H1 (cell line): ENCODE results near the gene SLC46A3. TPM values are rescaled to one million over a fixed set of nuclear protein-coding genes. Genes with fewer than 3 reads are reported as not detected.

Experiments
- POLR2AphosphoS5 ChIP-seq: IDR thresholded peaks from 2 replicates; pipeline ENCODE4 v1.6.1; 2011; ENCODE audit warnings: low read depth, low read length
- TAF7 ChIP-seq: optimal IDR thresholded peaks from 2 replicates; pipeline ENCODE3; 2011; ENCODE audit warnings: low read depth, mild to moderate bottlenecking, inconsistent platforms, low read length, moderate library complexity, borderline replicate concordance
- polyA plus RNA-seq, 7 experiments: library from polyadenylated mRNA; depleted of rRNA in 3 of 7; stranded (reverse) in 5 of 7; unstranded in 2 of 7; fragments of >200 nt in 5 of 7; fragments of 200-250 nt in 2 of 7; gene quantifications; 1 replicate in 5 of 7; 2 replicates in 1 of 7; 4 replicates in 1 of 7; pipeline versions ENCODE4 v1.2.1 to v1.2.3, GENCODE V29; 2011 to 2013; ENCODE audit warnings: missing spikeins in 2 of 7, mixed read lengths in 2 of 7
- total RNA-seq: library from RNA; stranded (reverse); fragmentation: NEBNext Ultra II Directional; extraction: Animal tissue kit (Norgen Biotek cat#: 25700); gene quantifications from 2 replicates; pipeline ENCODE4 v1.2.1, GENCODE V29; 2021

Gene SLC46A3
- total and polyA plus RNA-seq, 2 of the 8 experiments (the other 6 are each of a cell fraction or from before 2014, with no cell fraction given): 0.39 to 0.67 TPM

DNA sequence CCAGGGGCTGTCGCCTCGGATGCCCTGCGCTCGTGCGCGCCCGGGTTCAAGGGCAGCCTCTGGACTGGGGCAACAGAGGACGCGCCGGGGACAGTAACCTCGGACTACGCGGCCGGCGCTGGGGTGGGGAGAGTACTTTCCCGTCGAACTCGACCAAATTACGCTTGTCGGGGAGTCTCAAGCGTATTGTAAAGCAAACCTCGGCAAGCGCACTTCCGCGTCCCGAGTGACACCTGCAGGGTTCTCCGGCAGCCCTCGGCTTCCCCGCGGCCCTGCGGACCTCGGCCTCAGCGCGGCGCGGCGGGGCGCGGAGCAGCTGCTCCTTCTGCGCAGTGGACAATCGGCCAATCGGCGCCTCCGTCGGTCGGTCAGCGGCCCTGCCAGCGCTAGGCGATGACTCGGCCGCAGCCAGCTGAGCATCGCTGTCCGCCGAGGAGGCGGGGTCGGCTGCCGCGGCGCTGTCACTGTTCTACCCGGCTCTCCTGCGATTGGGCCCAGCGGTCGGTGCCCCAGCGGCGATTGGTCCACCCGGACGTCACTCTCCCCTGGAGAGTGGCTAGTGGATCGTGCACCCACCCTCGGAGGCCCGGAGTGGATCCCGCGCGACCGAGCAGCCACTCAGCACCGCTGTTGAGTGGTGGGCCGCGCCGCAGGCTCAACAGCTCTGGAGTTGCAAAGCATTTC, at the start of gene SLC46A3 (continued):
- no peak for TF ChIP-seq TAF7
- TF ChIP-seq POLR2AphosphoS5: no peak
